Activated CD4-positive, alpha-beta T cell treated with anti-CD3 and anti-CD28 coated beads, Interleukin-2, amount 50 U/mL, for 1 hour (primary cell): ENCODE results near the gene MRTO4.
"Not testable (repeated sequence)": the region's sequence is repeated elsewhere in the genome, so short reads cannot be mapped to it uniquely, and the experiment has no call there.

Source experiments
- DNase-seq: peaks from one replicate; pipeline ENCODE4 v3.0.0-alpha.2; 2020

MRTO4 gene

GRCh38 chr1:19229229-19229628 lies 22.4 kb upstream of the MRTO4 start:
- no peak for DNase-seq

GRCh38 chr1:19229828-19230325 lies 21.7 kb upstream of the MRTO4 start:
- DNase-seq = no peak

GRCh38 chr1:19231736-19232523 lies 19.7 kb upstream of the MRTO4 start:
- DNase-seq = not testable (repeated sequence)

- DNase-seq = no peak
These were observed 19.1 kb upstream of the MRTO4 start for GRCh38 chr1:19232524-19232846.

- DNase-seq = no peak
These were observed 17.4 kb upstream of the MRTO4 start for GRCh38 chr1:19234224-19234623.

- no peak for DNase-seq
These were observed 11.7 kb upstream of the MRTO4 start for GRCh38 chr1:19239876-19240275.

- DNase-seq = peak; percentile 74
These were observed 10.7 kb upstream of the MRTO4 start for GRCh38 chr1:19240673-19241538.

GRCh38 chr1:19250629-19251304 lies 838 bp upstream of the MRTO4 start:
- DNase-seq = no peak

- DNase-seq = no peak
These were observed 2.8 kb downstream of the MRTO4 start for GRCh38 chr1:19254416-19254815.

GRCh38 chr1:19255288-19255687 lies 3.7 kb downstream of the MRTO4 start:
- DNase-seq = no peak

- not testable (repeated sequence) for DNase-seq
These were observed 4.7 kb downstream of the MRTO4 start for GRCh38 chr1:19256301-19256700.

GRCh38 chr1:19257178-19257914 lies 5.7 kb downstream of the MRTO4 start:
- no peak for DNase-seq

- DNase-seq = no peak
These were observed 6.7 kb downstream of the MRTO4 start for GRCh38 chr1:19258353-19258752.

GRCh38 chr1:19260211-19261138 lies 8.9 kb downstream of the MRTO4 start:
- no peak for DNase-seq

GRCh38 chr1:19262047-19262446 lies 10.4 kb downstream of the MRTO4 start:
- no peak for DNase-seq

GRCh38 chr1:19262744-19263143 lies 11.1 kb downstream of the MRTO4 start:
- no peak for DNase-seq

- DNase-seq = no peak
These were observed 16.8 kb downstream of the MRTO4 start for GRCh38 chr1:19268445-19268844.

GRCh38 chr1:19269427-19270342 lies 18.1 kb downstream of the MRTO4 start:
- not testable (repeated sequence) for DNase-seq

GRCh38 chr1:19270343-19270730 lies 18.7 kb downstream of the MRTO4 start:
- DNase-seq = not testable (repeated sequence)

GRCh38 chr1:19272064-19272463 lies 20.5 kb downstream of the MRTO4 start:
- no peak for DNase-seq
